Kidney (tissue), 22 donors: Measurements from ENCODE around the gene ZP1. TPM values are rescaled to one million over a fixed set of nuclear protein-coding genes. Genes with fewer than 3 reads are reported as not detected.
A peak's percentile ranks its signal among the peaks of the same experiment; 100 is the strongest.
"Not testable (repeated sequence)": the region's sequence is repeated elsewhere in the genome, so short reads cannot be mapped to it uniquely, and the experiment has no call there.

Experiments
- DNase-seq, 5 donors: peaks; one replicate each; pipeline ENCODE4 v3.0.0-alpha.2; 2013 to 2020
- FAIRE-seq: peaks from 2 replicates; lab custom pipeline; 2012; peaks lifted over from hg19 to GRCh38; lab: Jason Lieb, UNC
- H3K27ac ChIP-seq, 2 donors: one replicate each; pipeline ENCODE4 v1.7.0; 2013; ENCODE audit warnings: low read depth in 2 of 2, low read length in 2 of 2, inconsistent platforms in 1 of 2
- H3K27me3 ChIP-seq: one replicate; pipeline ENCODE4 v1.7.1; 2013; ENCODE audit warnings: low read length, inconsistent platforms; ENCODE audit not compliant: control insufficient read depth, insufficient read depth
- H3K36me3 ChIP-seq, 3 donors: one replicate each; pipeline versions ENCODE4 v1.7.0 to v1.7.1; 2013; ENCODE audit warnings: low read length in 3 of 3, control low read depth in 1 of 3, inconsistent platforms in 1 of 3; ENCODE audit not compliant: insufficient read depth in 3 of 3, control insufficient read depth in 2 of 3
- H3K4me1 ChIP-seq, 3 donors: one replicate each; pipeline versions ENCODE4 v1.7.0 to v1.7.1; 2013; ENCODE audit warnings: low read length in 3 of 3, inconsistent platforms in 1 of 3, low read depth in 1 of 3; ENCODE audit not compliant: control insufficient read depth in 2 of 3, insufficient read depth in 2 of 3
- H3K4me3 ChIP-seq, 3 donors: one replicate each; pipeline versions ENCODE4 v1.7.0 to v1.8.1; 2013; ENCODE audit warnings: low read length in 3 of 3, control low read depth in 1 of 3, inconsistent platforms in 1 of 3
- H3K9ac ChIP-seq, 3 donors: one replicate each; pipeline versions ENCODE4 v1.7.0 to v1.7.1; 2013; ENCODE audit warnings: low read length in 3 of 3, control low read depth in 1 of 3, inconsistent platforms in 1 of 3
- H3K9me3 ChIP-seq, 3 donors: one replicate each; pipeline versions ENCODE4 v1.7.0 to v1.7.1; 2013; ENCODE audit warnings: low read length in 3 of 3, control low read depth in 1 of 3, inconsistent platforms in 1 of 3; ENCODE audit not compliant: control insufficient read depth in 2 of 3, insufficient read depth in 1 of 3
- intact Hi-C: fragments of 100-400 bp; cut with DNase I; formaldehyde crosslinking; loops from one replicate; pipeline ENCODE4 v1.11.1; 2022
- long read RNA-seq, 10 donors: library from polyadenylated mRNA in 1 of 10; unstranded in 1 of 10; transcript quantifications; one replicate each; pipeline ENCODE4 v2.0.0 and lab custom pipeline, GENCODE V29; 2021 to 2026
- polyA plus RNA-seq: library from polyadenylated mRNA; stranded (reverse); fragments of 350-450 nt; fragmentation: Illumina TruSeq; extraction: RNeasy Lipid Tissue Mini Kit (QIAGEN cat#74804); gene quantifications from one replicate; pipeline ENCODE4 v1.2.3, GENCODE V29; 2014; ENCODE audit warnings: low read depth, low replicate concordance; ENCODE audit not compliant: insufficient read depth
- total RNA-seq: library from RNA; stranded (reverse); fragmentation: NEBNext Ultra II Directional; extraction: Animal tissue kit (Norgen Biotek cat#: 25700); gene quantifications from one replicate; pipeline ENCODE4 v1.2.1, GENCODE V29; 2021
- TF ChIP-seq, protein P1 (sequence below): IDR thresholded peaks from 3 replicates; pipeline ENCODE4 v1.5.1; 2012; ENCODE audit warnings: mild to moderate bottlenecking, moderate library complexity, borderline replicate concordance; ENCODE audit not compliant: insufficient read depth; ENCODE audit errors: extremely low read depth
- donor health status: control.
- donor health status: control.
- donor health status: control.
- donor health status: control.
- donor health status: control.
- donor health status: DM: yes; HTN: yes; CAD: no.
- donor health status: Normal renal cell carcinoma (clear cell type).

Gene ZP1, protein sequence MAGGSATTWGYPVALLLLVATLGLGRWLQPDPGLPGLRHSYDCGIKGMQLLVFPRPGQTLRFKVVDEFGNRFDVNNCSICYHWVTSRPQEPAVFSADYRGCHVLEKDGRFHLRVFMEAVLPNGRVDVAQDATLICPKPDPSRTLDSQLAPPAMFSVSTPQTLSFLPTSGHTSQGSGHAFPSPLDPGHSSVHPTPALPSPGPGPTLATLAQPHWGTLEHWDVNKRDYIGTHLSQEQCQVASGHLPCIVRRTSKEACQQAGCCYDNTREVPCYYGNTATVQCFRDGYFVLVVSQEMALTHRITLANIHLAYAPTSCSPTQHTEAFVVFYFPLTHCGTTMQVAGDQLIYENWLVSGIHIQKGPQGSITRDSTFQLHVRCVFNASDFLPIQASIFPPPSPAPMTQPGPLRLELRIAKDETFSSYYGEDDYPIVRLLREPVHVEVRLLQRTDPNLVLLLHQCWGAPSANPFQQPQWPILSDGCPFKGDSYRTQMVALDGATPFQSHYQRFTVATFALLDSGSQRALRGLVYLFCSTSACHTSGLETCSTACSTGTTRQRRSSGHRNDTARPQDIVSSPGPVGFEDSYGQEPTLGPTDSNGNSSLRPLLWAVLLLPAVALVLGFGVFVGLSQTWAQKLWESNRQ
- total RNA-seq (not detected), polyA plus RNA-seq (not detected)
- long read RNA-seq, donor 1 = 0 reads
- long read RNA-seq, donor 2 = 0 reads
- long read RNA-seq, donor 3 = 0 reads
- long read RNA-seq, donor 4 = 0 reads
- long read RNA-seq, donor 5 = 0 reads
- long read RNA-seq, donor 6 = 0 reads
- long read RNA-seq, donor 7 = 0 reads
- long read RNA-seq, donor 8 = 0 reads
- long read RNA-seq, donor 9 = 0 reads
- long read RNA-seq, donor 10 = 0 reads

DNA sequence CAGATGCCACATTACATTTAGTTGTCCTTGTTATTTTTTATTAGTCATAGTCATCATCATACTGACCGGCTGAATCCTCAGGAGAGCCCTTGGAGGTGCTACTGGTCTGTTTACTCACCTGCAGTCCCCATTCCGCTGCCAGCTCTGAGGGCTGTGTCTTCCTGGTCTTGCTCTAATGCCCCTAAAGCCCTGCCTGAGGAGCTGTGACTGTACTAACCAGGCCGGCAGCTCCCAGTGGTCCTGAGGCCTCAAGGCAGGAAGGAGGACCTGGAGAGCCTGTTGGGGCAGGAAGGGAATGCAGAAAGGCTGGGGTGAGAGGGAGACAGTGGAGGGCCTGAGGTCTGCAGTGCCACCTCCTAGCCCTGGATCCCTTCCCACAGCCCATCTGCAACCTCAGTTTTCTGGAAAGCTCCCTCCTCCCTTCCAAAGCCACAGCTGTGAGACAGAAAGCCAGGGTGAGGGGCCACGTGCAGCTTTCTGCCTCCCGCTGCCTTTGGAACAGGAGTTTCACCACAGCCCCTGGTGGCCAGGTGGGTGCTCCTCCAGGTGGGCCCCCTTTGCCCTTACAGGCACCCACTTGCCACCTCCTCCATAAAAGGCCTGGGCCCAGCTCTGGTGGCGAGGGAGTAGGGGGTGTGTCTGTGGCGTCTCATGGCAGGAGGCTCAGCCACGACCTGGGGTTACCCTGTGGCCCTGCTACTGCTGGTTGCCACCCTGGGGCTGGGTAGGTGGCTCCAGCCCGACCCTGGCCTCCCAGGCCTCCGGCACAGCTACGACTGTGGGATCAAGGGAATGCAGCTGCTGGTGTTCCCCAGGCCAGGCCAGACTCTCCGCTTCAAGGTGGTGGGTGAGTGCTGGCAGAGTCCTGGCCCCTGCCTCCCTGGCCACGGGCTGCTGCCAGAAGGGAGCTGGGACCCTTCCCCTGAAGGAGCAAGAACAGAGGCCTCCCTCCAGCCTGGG, at the start of gene ZP1:
ZP1 (plus strand) TSS at position 632 of the 960 bp plus-strand sequence; CDS start at position 652, 20 bp downstream.
- Histone ChIP-seq H3K27ac (no peak within 1 kb of the TSS), H3K4me3 (no peak within 1 kb of the TSS), H3K9ac (no peak within 1 kb of the TSS), H3K27me3 (no peaks in the 10 kb centered on the region), H3K36me3 (no peaks in the 10 kb centered on the region), H3K9me3 (no peaks in the 10 kb centered on the region), H3K4me1 (no peaks in the 10 kb centered on the region)
- DNase-seq (peak in 3 of 5 donors; percentile 37 to 55 (median 51)), FAIRE-seq (no peak)
- TF ChIP-seq, protein P1, sequence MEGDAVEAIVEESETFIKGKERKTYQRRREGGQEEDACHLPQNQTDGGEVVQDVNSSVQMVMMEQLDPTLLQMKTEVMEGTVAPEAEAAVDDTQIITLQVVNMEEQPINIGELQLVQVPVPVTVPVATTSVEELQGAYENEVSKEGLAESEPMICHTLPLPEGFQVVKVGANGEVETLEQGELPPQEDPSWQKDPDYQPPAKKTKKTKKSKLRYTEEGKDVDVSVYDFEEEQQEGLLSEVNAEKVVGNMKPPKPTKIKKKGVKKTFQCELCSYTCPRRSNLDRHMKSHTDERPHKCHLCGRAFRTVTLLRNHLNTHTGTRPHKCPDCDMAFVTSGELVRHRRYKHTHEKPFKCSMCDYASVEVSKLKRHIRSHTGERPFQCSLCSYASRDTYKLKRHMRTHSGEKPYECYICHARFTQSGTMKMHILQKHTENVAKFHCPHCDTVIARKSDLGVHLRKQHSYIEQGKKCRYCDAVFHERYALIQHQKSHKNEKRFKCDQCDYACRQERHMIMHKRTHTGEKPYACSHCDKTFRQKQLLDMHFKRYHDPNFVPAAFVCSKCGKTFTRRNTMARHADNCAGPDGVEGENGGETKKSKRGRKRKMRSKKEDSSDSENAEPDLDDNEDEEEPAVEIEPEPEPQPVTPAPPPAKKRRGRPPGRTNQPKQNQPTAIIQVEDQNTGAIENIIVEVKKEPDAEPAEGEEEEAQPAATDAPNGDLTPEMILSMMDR = no peak
- intact Hi-C loops = no loop called here

DNA sequence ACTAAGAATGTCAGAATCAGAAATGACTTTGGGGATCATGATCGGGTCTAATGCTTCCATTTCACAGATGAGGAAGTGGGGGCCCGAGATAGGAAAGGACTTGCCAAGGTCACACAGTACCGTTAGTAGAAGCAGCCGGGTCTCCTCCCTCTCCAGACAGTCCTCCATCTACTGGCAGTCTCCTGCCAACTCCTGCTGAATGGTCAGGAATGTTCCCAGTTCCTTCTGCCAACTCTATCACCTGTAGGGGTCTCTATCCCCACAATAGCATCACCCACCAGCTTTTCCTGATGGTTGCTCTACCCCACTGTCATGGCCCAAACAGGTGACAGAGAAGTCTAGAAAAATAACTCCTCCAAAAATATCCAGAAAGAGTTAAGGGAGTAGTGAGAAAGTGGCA, 49.3 kb upstream of the ZP1 start:
- no peak overlapping the region for H3K27ac ChIP-seq
- no peak overlapping the region for H3K4me3 ChIP-seq
- H3K27me3 ChIP-seq = no peaks in the 10 kb centered on the region
- H3K4me1 ChIP-seq = no peaks in the 10 kb centered on the region
- no peak for FAIRE-seq
- TF ChIP-seq, protein P1 = no peak
- H3K9ac ChIP-seq = no peak overlapping the region
- peaks cover 0 to 7% (median 3%) of the 10 kb centered on the region in 3 donors for H3K9me3 ChIP-seq
- peak in 1 of 5 donors; percentile 1 for DNase-seq
- intact Hi-C loops = no loop called here
- no peaks in the 10 kb centered on the region for H3K36me3 ChIP-seq

DNA sequence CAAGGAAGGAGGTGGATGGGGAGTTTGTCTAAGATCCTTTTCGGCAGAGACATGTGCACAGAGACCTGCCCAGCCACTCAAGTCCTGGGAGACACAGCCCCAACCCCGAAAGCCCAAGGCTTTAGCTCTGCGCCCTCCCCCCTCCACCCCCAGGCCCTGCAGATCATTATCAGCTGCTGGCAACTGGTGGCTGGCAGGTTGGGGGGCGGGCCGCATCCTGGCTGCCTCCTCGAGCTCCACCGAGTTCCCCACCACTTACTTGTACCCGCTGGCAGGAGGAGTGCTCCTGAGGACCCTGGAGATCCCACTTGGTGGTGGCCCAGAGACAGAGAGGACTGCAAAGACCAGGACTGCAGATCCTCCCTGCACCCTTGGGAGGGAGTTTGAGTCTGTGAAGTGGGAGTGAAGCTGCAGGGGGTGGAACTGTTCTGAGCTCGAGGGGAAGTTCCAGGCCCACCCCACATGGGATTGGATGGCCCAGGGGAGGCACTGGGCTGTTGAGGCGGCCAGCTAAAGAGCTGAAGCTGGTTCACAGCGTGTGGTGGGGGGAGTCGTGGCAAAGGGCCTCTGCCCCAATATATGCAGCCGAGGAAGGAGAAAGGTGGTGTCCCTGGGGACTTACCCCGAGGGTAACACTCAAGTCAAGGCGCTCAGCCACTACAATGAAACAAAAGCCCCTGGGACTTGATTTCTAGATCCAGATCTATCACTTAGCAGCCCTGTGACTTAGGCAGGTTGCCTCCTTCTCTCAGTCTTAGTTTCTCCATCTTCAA, 45.3 kb upstream of the ZP1 start:
- Histone ChIP-seq H3K27ac (no peak overlapping the region), H3K36me3 (no peaks in the 10 kb centered on the region), H3K9me3 (peaks cover 0 to 1% (median 0%) of the 10 kb centered on the region in 3 donors), H3K4me3 (no peak overlapping the region), H3K9ac (no peak overlapping the region), H3K27me3 (no peaks in the 10 kb centered on the region), H3K4me1 (no peaks in the 10 kb centered on the region)
- TF ChIP-seq, protein P1 = no peak
- FAIRE-seq = no peak
- intact Hi-C loops = no loop called here
- no peak for DNase-seq

DNA sequence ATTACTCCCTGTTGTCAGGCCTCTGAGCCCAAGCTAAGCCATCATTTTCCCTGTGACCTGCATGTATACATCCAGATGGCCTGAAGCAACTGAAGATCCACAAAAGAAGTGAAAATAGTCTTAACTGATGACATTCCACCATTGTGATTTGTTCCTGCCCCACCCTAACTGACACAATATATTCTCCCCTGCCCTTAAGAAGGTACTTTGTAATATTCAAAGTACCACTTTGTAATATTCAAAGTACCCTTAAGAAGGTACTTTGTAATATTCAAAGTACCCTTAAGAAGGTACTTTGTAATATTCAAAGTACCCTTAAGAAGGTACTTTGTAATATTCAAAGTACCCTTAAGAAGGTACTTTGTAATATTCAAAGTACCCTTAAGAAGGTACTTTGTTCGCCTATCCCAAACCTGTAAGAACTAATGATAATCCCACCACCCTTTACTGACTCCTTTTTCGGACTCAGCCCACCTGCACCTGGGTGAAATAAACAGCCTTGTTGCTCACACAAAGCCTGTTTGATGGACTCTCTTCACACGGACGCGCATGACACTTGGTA, 43.5 kb upstream of the ZP1 start:
- H3K9me3 ChIP-seq, H3K9ac ChIP-seq, DNase-seq, FAIRE-seq, H3K4me3 ChIP-seq, H3K36me3 ChIP-seq, H3K27me3 ChIP-seq, H3K4me1 ChIP-seq, H3K27ac ChIP-seq, intact Hi-C loops: not testable (repeated sequence)
